NK-92 (cell line): ENCODE results near the gene HLA-DQB2.
"Not testable (repeated sequence)": the region's sequence is repeated elsewhere in the genome, so short reads cannot be mapped to it uniquely, and the experiment has no call there.

Experiments used
- DNase-seq: peaks from one replicate; lab custom pipeline; 2025; ENCODE audit not compliant: unreplicated experiment; lab: John Stamatoyannopoulos, UW

HLA-DQB2 gene

GRCh38 chr6:32763421-32763820 lies at the start of gene HLA-DQB2:
TSS of gene HLA-DQB2 (minus strand) at chr6:32763532. CDS start at chr6:32763470, 62 bp downstream.
- DNase-seq: no peak

GRCh38 chr6:32809171-32809570 lies 45.8 kb upstream of the HLA-DQB2 start:
- DNase-seq: no peak

- DNase-seq: no peak
Observed at GRCh38 chr6:32807020-32807580, 43.8 kb upstream of the HLA-DQB2 start.

GRCh38 chr6:32805404-32805803 lies 42.1 kb upstream of the HLA-DQB2 start:
- DNase-seq: not testable (repeated sequence)

- no peak for DNase-seq
Observed at GRCh38 chr6:32803416-32803815, 40.1 kb upstream of the HLA-DQB2 start.

- no peak for DNase-seq
Observed at GRCh38 chr6:32799740-32800139, 36.4 kb upstream of the HLA-DQB2 start.

GRCh38 chr6:32799168-32799567 lies 35.8 kb upstream of the HLA-DQB2 start:
- DNase-seq: no peak

- DNase-seq: no peak
Observed at GRCh38 chr6:32796848-32797776, 33.8 kb upstream of the HLA-DQB2 start.

GRCh38 chr6:32794510-32794909 lies 31.2 kb upstream of the HLA-DQB2 start:
- no peak for DNase-seq

- DNase-seq: no peak
Observed at GRCh38 chr6:32792901-32793435, 29.6 kb upstream of the HLA-DQB2 start.

GRCh38 chr6:32790306-32790705 lies 27.0 kb upstream of the HLA-DQB2 start:
- no peak for DNase-seq

- DNase-seq: no peak
Observed at GRCh38 chr6:32785781-32786533, 22.6 kb upstream of the HLA-DQB2 start.

- not testable (repeated sequence) for DNase-seq
Observed at GRCh38 chr6:32782923-32783322, 19.6 kb upstream of the HLA-DQB2 start.

- DNase-seq: no peak
Observed at GRCh38 chr6:32779036-32779435, 15.7 kb upstream of the HLA-DQB2 start.

GRCh38 chr6:32775071-32775470 lies 11.7 kb upstream of the HLA-DQB2 start:
- DNase-seq: no peak

GRCh38 chr6:32774426-32774825 lies 11.1 kb upstream of the HLA-DQB2 start:
- DNase-seq: no peak

- DNase-seq: no peak
Observed at GRCh38 chr6:32772656-32773055, 9.3 kb upstream of the HLA-DQB2 start.

GRCh38 chr6:32764048-32764447 lies 716 bp upstream of the HLA-DQB2 start:
- no peak for DNase-seq

- no peak for DNase-seq
Observed at GRCh38 chr6:32761548-32761947, 1.8 kb downstream of the HLA-DQB2 start.

- DNase-seq: no peak
Observed at GRCh38 chr6:32761072-32761471, 2.3 kb downstream of the HLA-DQB2 start.

- no peak for DNase-seq
Observed at GRCh38 chr6:32759669-32760068, 3.7 kb downstream of the HLA-DQB2 start.
